Lower leg skin (tissue), 3 donors: Measurements from ENCODE around the gene PDCD11.

ENCODE experiments used
- CTCF ChIP-seq, 3 donors: fragments of 450-650 bp; IDR thresholded peaks; one replicate each; pipeline ENCODE4 v1.5.1; 2016; ENCODE audit warnings: antibody characterized with exemption in 3 of 3, mild to moderate bottlenecking in 3 of 3, moderate library complexity in 2 of 3
- POLR2A ChIP-seq, 2 donors: fragments of 450-650 bp; IDR thresholded peaks; one replicate each; pipeline ENCODE4 v1.6.1; 2016 to 2017; ENCODE audit warnings: antibody characterized with exemption in 2 of 2, mild to moderate bottlenecking in 1 of 2, moderate library complexity in 1 of 2

GRCh38 chr10:103367782-103368518 lies 28.5 kb upstream of the PDCD11 start, which contains the start of gene TAF5:
- TF ChIP-seq CTCF (IDR thresholded peaks at IDR 0.05) (no peak), POLR2A (IDR thresholded peaks at IDR 0.05) (peak in 1 of 2 donors; percentile 18)
